WERI-Rb-1 (cell line): ENCODE results near the gene KLHL33.

Experiments
- DNase-seq: peaks from one replicate; pipeline ENCODE4 v3.0.0-alpha.2; 2020
- H3K27ac ChIP-seq: fragments of 250-450 bp; sonication (Bioruptor Pico); 2 replicates; pipeline ENCODE4 v1.5.1; 2020; ENCODE audit warnings: mild to moderate bottlenecking, moderate library complexity
- H3K27me3 ChIP-seq: fragments of 250-450 bp; sonication (Bioruptor Pico); 2 replicates; pipeline ENCODE4 v1.5.1; 2021; ENCODE audit warnings: mild to moderate bottlenecking, low read depth, moderate library complexity; ENCODE audit not compliant: insufficient read depth, severe bottlenecking
- H3K36me3 ChIP-seq: fragments of 250-450 bp; sonication (Bioruptor Pico); 2 replicates; pipeline ENCODE4 v1.5.1; 2020; ENCODE audit warnings: mild to moderate bottlenecking, moderate library complexity
- H3K4me3 ChIP-seq: 2 replicates; pipeline ENCODE4 v1.5.1; 2011; ENCODE audit warnings: low read depth, mild to moderate bottlenecking, control low read depth, low read length
- H3K9me3 ChIP-seq: fragments of 250-450 bp; sonication (Bioruptor Pico); 2 replicates; pipeline ENCODE4 v1.5.1; 2021; ENCODE audit warnings: mild to moderate bottlenecking, moderate library complexity; ENCODE audit not compliant: severe bottlenecking
- CTCF ChIP-seq: IDR thresholded peaks from 2 replicates; pipeline ENCODE4 v1.5.1; 2011; ENCODE audit warnings: low read depth, mild to moderate bottlenecking, control low read depth, inconsistent platforms, low read length

KLHL33 gene

GRCh38 chr14:20461225-20462141, 25.5 kb upstream of the KLHL33 start, which contains the start of gene PIP4P1:
Gene PIP4P1 (minus strand): TSS chr14:20461434. CDS start chr14:20461325, 109 bp downstream.
- peak within 1 kb of the TSS; percentile 80 for H3K4me3 ChIP-seq
- no peaks in the 10 kb centered on the region for H3K27me3 ChIP-seq
- peaks cover 42% of the 10 kb centered on the region for H3K36me3 ChIP-seq
- peak within 1 kb of the TSS; percentile 91 for H3K27ac ChIP-seq
- no peaks in the 10 kb centered on the region for H3K9me3 ChIP-seq
- no peak for TF ChIP-seq CTCF
- peak; percentile 99 for DNase-seq

- no peaks in the 10 kb centered on the region for H3K9me3 ChIP-seq
- H3K36me3 ChIP-seq = peaks cover 50% of the 10 kb centered on the region
- H3K4me3 ChIP-seq = peak overlapping the region; percentile 80
- peak; percentile 49 for DNase-seq
- H3K27ac ChIP-seq = peak overlapping the region; percentile 91
- no peak for TF ChIP-seq CTCF
- no peaks in the 10 kb centered on the region for H3K27me3 ChIP-seq
Measured at GRCh38 chr14:20460458-20461224, 24.7 kb upstream of the KLHL33 start.

GRCh38 chr14:20458031-20458789, 22.2 kb upstream of the KLHL33 start:
- H3K27ac ChIP-seq = no peak overlapping the region
- H3K27me3 ChIP-seq = no peaks in the 10 kb centered on the region
- no peaks in the 10 kb centered on the region for H3K9me3 ChIP-seq
- no peak overlapping the region for H3K4me3 ChIP-seq
- TF ChIP-seq CTCF = no peak
- peaks cover 56% of the 10 kb centered on the region for H3K36me3 ChIP-seq
- no peak for DNase-seq

- no peaks in the 10 kb centered on the region for H3K27me3 ChIP-seq
- DNase-seq = no peak
- TF ChIP-seq CTCF = no peak
- H3K4me3 ChIP-seq = no peak overlapping the region
- no peaks in the 10 kb centered on the region for H3K9me3 ChIP-seq
- peaks cover 68% of the 10 kb centered on the region for H3K36me3 ChIP-seq
- no peak overlapping the region for H3K27ac ChIP-seq
Measured at GRCh38 chr14:20456971-20457370, 21.0 kb upstream of the KLHL33 start.

GRCh38 chr14:20455355-20456300, 19.7 kb upstream of the KLHL33 start:
- no peak for TF ChIP-seq CTCF
- DNase-seq = peak; percentile 83
- Histone ChIP-seq H3K4me3 (peak overlapping the region; percentile 89), H3K27ac (peak overlapping the region; percentile 98), H3K27me3 (no peaks in the 10 kb centered on the region), H3K9me3 (no peaks in the 10 kb centered on the region), H3K36me3 (peaks cover 81% of the 10 kb centered on the region)
